ENCODE results near the gene ZNF236. TPM values are rescaled to one million over a fixed set of nuclear protein-coding genes. Genes with fewer than 3 reads are reported as not detected.
"Not testable (repeated sequence)": the region's sequence is repeated elsewhere in the genome, so short reads cannot be mapped to it uniquely, and the experiment has no call there.

ZNF236 gene
- total RNA-seq, 1 donor = 11.6 TPM

DNA sequence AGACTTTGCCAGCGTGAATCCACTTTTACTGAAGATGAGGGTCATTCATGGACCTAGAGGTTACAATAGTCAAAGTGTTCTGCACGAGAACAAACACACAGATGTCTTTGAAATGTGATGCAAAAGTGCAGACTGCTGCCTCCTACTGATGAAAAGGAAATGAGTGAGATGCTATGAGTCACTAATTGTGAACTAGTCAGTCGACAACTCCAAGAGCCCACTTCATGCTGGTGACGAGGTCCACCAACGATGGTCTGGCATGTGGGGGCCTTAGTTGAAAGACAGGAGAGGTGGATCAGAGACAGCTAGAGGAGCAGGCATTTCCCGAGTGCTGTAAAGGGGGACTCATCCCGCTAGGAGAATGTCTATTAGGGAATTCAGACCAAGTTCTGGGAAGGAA lies 17.1 kb upstream of the ZNF236 start:
- TF ChIP-seq CTCF (IDR thresholded peaks at IDR 0.05; ENCODE audit: extremely low read depth, low read depth, low read length) = peak; percentile 46
- Histone ChIP-seq H3K4me3 (ENCODE audit: insufficient read depth, low read length) (no peak overlapping the region), H3K27me3 (ENCODE audit: insufficient read depth, low read length) (no peaks in the 10 kb centered on the region), H3K36me3 (ENCODE audit: insufficient read depth, low read length) (no peaks in the 10 kb centered on the region), H3K4me1 (ENCODE audit: insufficient read depth, low read length) (no peaks in the 10 kb centered on the region), H4K20me1 (ENCODE audit: insufficient read depth, low read length) (no peaks in the 10 kb centered on the region), H3K79me2 (ENCODE audit: insufficient read depth, low read length) (no peaks in the 10 kb centered on the region), H2AFZ (ENCODE audit: low read length) (no peak overlapping the region), H3K9me3 (ENCODE audit: low read depth, low read length) (no peaks in the 10 kb centered on the region), H3K4me2 (ENCODE audit: insufficient read depth, low read length) (no peak overlapping the region), H3K27ac (ENCODE audit: low read depth, low read length) (no peak overlapping the region)
- DNase-seq (ENCODE audit: insufficient read length, low spot score, missing footprints) = peak; percentile 93

DNA sequence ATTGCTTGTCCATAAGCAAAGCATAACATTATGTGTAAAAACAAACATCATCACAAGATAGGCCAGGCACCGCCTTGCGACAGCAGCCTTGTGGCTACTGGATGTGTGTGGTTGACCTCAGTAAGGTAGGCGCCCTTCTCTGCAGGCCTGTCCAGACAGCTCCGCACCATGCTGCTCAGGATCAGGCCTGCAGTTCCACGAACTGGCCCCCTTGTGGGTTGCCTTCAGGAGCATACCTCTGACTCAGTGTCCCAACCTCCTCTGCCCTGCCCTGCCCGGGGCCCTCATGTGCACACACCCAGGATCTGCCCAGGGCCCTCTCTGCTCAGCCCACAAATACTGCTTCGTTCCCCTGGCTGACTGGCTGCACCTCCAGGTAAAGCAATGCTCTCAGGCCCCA lies 16.1 kb upstream of the ZNF236 start:
- DNase-seq (ENCODE audit: insufficient read length, low spot score, missing footprints) = no peak
- Histone ChIP-seq H3K27me3 (ENCODE audit: insufficient read depth, low read length) (no peaks in the 10 kb centered on the region), H3K79me2 (ENCODE audit: insufficient read depth, low read length) (no peaks in the 10 kb centered on the region), H3K9me3 (ENCODE audit: low read depth, low read length) (no peaks in the 10 kb centered on the region), H3K4me2 (ENCODE audit: insufficient read depth, low read length) (no peak overlapping the region), H2AFZ (ENCODE audit: low read length) (no peak overlapping the region), H3K27ac (ENCODE audit: low read depth, low read length) (no peak overlapping the region), H4K20me1 (ENCODE audit: insufficient read depth, low read length) (no peaks in the 10 kb centered on the region), H3K4me3 (ENCODE audit: insufficient read depth, low read length) (no peak overlapping the region), H3K4me1 (ENCODE audit: insufficient read depth, low read length) (no peaks in the 10 kb centered on the region), H3K36me3 (ENCODE audit: insufficient read depth, low read length) (no peaks in the 10 kb centered on the region)
- no peak for TF ChIP-seq CTCF (IDR thresholded peaks at IDR 0.05; ENCODE audit: extremely low read depth, low read depth, low read length)

DNA sequence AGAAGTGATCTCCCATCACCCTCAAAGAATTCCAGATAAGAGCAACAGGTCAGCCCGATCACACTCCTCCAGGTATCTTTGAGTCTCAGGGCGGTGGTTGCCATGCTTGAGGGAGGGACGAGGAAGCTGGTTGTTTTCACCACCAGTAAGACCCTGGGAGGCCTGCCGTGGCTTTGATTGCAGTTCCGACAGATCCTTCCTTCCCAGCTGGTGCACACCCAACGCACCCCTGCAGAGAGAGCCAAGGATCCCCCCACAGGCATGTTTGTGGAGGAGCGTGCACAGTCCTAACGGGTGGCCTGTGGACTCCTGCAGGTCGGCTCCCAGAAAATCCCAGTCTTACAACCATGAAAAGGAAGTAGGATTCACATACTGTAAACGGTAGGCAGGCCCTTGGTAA lies 13.8 kb upstream of the ZNF236 start:
- H3K27ac ChIP-seq (ENCODE audit: low read depth, low read length) = no peak overlapping the region
- H3K4me2 ChIP-seq (ENCODE audit: insufficient read depth, low read length) = no peak overlapping the region
- no peaks in the 10 kb centered on the region for H3K36me3 ChIP-seq (ENCODE audit: insufficient read depth, low read length)
- no peak for DNase-seq (ENCODE audit: insufficient read length, low spot score, missing footprints)
- no peak overlapping the region for H3K4me3 ChIP-seq (ENCODE audit: insufficient read depth, low read length)
- TF ChIP-seq CTCF (IDR thresholded peaks at IDR 0.05; ENCODE audit: extremely low read depth, low read depth, low read length) = no peak
- H4K20me1 ChIP-seq (ENCODE audit: insufficient read depth, low read length) = no peaks in the 10 kb centered on the region
- H3K9me3 ChIP-seq (ENCODE audit: low read depth, low read length) = no peaks in the 10 kb centered on the region
- no peaks in the 10 kb centered on the region for H3K27me3 ChIP-seq (ENCODE audit: insufficient read depth, low read length)
- no peaks in the 10 kb centered on the region for H3K4me1 ChIP-seq (ENCODE audit: insufficient read depth, low read length)
- H2AFZ ChIP-seq (ENCODE audit: low read length) = no peak overlapping the region
- no peaks in the 10 kb centered on the region for H3K79me2 ChIP-seq (ENCODE audit: insufficient read depth, low read length)

DNA sequence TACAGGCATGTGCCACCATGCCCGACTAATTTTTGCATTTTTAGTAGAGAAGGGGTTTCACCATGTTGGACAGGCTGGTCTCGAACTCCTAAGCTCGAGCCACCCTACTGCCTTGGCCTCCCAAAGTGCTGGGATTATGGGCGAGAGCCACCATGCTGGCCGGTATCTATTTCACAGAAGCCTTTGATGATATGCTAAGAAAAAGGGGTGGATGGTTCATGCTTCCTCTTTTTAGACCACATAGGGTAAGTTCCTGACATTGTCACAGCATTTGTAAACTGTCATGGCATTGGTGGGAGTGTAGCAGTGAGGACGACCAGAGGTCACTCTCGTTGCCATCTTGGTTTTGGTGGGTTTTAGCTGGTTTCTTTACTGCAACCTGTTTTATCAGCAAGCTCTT lies 10.8 kb upstream of the ZNF236 start:
- H4K20me1 ChIP-seq (ENCODE audit: insufficient read depth, low read length); H3K27me3 ChIP-seq (ENCODE audit: insufficient read depth, low read length); H2AFZ ChIP-seq (ENCODE audit: low read length); H3K4me1 ChIP-seq (ENCODE audit: insufficient read depth, low read length); H3K79me2 ChIP-seq (ENCODE audit: insufficient read depth, low read length); H3K4me2 ChIP-seq (ENCODE audit: insufficient read depth, low read length); H3K4me3 ChIP-seq (ENCODE audit: insufficient read depth, low read length); H3K36me3 ChIP-seq (ENCODE audit: insufficient read depth, low read length); H3K9me3 ChIP-seq (ENCODE audit: low read depth, low read length); H3K27ac ChIP-seq (ENCODE audit: low read depth, low read length); DNase-seq (ENCODE audit: insufficient read length, low spot score, missing footprints): not testable (repeated sequence)

DNA sequence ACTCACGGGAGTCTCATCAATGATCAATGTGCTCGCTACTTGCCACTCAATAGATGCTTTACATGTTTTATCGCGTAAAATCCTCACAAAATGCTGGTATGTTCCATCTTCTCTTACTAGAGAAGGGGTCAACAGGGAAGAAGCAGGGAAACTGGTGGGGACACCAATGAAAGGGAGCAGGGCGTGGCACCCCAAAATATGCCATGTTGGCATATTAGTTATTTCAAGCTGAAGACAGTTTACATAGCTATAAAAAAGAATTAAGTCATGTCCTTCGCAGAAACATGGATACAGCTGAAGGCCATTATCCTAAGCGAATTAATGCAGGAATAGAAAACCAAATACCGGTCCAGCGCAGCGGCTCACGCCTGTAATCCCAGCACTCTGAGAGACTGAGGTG lies 8.1 kb upstream of the ZNF236 start:
- Histone ChIP-seq H4K20me1 (ENCODE audit: insufficient read depth, low read length) (peaks cover 11% of the 10 kb centered on the region), H2AFZ (ENCODE audit: low read length) (no peak overlapping the region), H3K4me1 (ENCODE audit: insufficient read depth, low read length) (no peaks in the 10 kb centered on the region), H3K79me2 (ENCODE audit: insufficient read depth, low read length) (peaks cover 18% of the 10 kb centered on the region), H3K4me2 (ENCODE audit: insufficient read depth, low read length) (no peak overlapping the region), H3K36me3 (ENCODE audit: insufficient read depth, low read length) (peaks cover 4% of the 10 kb centered on the region), H3K4me3 (ENCODE audit: insufficient read depth, low read length) (no peak overlapping the region), H3K9me3 (ENCODE audit: low read depth, low read length) (no peaks in the 10 kb centered on the region), H3K27ac (ENCODE audit: low read depth, low read length) (no peak overlapping the region), H3K27me3 (ENCODE audit: insufficient read depth, low read length) (no peaks in the 10 kb centered on the region)
- no peak for TF ChIP-seq CTCF (IDR thresholded peaks at IDR 0.05; ENCODE audit: extremely low read depth, low read depth, low read length)
- DNase-seq (ENCODE audit: insufficient read length, low spot score, missing footprints) = no peak
